Stimulated activated memory B cell treated with anti-CD40 and anti-IgM and Interleukin-4, amounts not matched to agents 10 μg/mL and 1 μg/mL and 100 μg/mL, for 72 hours (primary cell): Measurements from ENCODE around the gene NUP188.

Experiments used
- ATAC-seq: fragments of 150-1000 bp; cut with Tn5 transposase; 2 replicates; pipeline ENCODE4 v1.10.0; 2021
- H3K27ac Mint-ChIP-seq: one replicate; pipeline ENCODE4 v1.8.0; 2022; ENCODE audit warnings: mild to moderate bottlenecking, mixed read lengths
- H3K27me3 Mint-ChIP-seq: one replicate; pipeline ENCODE4 v1.8.0; 2022; ENCODE audit warnings: mixed read lengths
- H3K36me3 Mint-ChIP-seq: one replicate; pipeline ENCODE4 v1.8.0; 2022; ENCODE audit warnings: mixed read lengths
- H3K4me1 Mint-ChIP-seq: one replicate; pipeline ENCODE4 v1.8.0; 2022; ENCODE audit warnings: mixed read lengths
- H3K4me3 Mint-ChIP-seq: one replicate; pipeline ENCODE4 v1.8.0; 2022; ENCODE audit warnings: mild to moderate bottlenecking, moderate library complexity, mixed read lengths
- H3K9me3 Mint-ChIP-seq: one replicate; pipeline ENCODE4 v1.8.0; 2022; ENCODE audit warnings: mixed read lengths

Gene NUP188, protein sequence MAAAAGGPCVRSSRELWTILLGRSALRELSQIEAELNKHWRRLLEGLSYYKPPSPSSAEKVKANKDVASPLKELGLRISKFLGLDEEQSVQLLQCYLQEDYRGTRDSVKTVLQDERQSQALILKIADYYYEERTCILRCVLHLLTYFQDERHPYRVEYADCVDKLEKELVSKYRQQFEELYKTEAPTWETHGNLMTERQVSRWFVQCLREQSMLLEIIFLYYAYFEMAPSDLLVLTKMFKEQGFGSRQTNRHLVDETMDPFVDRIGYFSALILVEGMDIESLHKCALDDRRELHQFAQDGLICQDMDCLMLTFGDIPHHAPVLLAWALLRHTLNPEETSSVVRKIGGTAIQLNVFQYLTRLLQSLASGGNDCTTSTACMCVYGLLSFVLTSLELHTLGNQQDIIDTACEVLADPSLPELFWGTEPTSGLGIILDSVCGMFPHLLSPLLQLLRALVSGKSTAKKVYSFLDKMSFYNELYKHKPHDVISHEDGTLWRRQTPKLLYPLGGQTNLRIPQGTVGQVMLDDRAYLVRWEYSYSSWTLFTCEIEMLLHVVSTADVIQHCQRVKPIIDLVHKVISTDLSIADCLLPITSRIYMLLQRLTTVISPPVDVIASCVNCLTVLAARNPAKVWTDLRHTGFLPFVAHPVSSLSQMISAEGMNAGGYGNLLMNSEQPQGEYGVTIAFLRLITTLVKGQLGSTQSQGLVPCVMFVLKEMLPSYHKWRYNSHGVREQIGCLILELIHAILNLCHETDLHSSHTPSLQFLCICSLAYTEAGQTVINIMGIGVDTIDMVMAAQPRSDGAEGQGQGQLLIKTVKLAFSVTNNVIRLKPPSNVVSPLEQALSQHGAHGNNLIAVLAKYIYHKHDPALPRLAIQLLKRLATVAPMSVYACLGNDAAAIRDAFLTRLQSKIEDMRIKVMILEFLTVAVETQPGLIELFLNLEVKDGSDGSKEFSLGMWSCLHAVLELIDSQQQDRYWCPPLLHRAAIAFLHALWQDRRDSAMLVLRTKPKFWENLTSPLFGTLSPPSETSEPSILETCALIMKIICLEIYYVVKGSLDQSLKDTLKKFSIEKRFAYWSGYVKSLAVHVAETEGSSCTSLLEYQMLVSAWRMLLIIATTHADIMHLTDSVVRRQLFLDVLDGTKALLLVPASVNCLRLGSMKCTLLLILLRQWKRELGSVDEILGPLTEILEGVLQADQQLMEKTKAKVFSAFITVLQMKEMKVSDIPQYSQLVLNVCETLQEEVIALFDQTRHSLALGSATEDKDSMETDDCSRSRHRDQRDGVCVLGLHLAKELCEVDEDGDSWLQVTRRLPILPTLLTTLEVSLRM (N-terminal part only)

GRCh38 chr9:128947527-128948301 is at the start of gene NUP188, which contains the start of gene DOLK:
Gene NUP188, plus strand, starts transcription at chr9:128947699. Its CDS starts 21 bp downstream, at chr9:128947720.
Gene DOLK, minus strand, starts transcription at chr9:128947603. Its CDS starts 300 bp downstream, at chr9:128947303.
- ATAC-seq: peak; percentile 91
- H3K27me3 Mint-ChIP-seq: no peaks in the 10 kb centered on the region
- peaks cover 8% of the 10 kb centered on the region for H3K36me3 Mint-ChIP-seq
- H3K4me1 Mint-ChIP-seq: peaks cover 28% of the 10 kb centered on the region
- peak within 1 kb of the TSS; percentile 88 for H3K4me3 Mint-ChIP-seq
- peak within 1 kb of the TSS; percentile 95 for H3K27ac Mint-ChIP-seq
- H3K9me3 Mint-ChIP-seq: no peaks in the 10 kb centered on the region

DNA sequence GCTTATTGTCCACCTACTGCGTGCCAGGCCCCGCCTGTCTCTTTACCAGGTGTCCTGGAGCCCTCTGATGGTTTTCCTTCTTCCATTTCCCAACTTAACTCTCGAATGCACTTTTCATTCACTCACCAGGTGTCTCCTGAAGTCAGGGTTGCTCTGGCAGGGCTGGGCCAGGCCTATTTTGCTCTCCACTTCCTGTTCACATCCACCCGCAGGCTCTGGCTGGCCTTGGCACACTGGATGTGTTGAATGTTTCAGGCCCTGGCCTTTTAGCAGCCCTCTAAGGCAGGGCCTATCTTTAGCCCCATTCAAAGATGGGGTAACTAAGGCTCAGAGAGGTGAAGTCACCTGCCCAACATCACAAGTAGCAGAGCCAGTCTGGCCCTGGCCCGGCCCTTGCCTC is 49.1 kb upstream of the NUP188 start:
- no peak for ATAC-seq
- H3K9me3 Mint-ChIP-seq: no peaks in the 10 kb centered on the region
- peaks cover 60% of the 10 kb centered on the region for H3K4me1 Mint-ChIP-seq
- H3K27me3 Mint-ChIP-seq: no peaks in the 10 kb centered on the region
- peaks cover 28% of the 10 kb centered on the region for H3K36me3 Mint-ChIP-seq
- no peak overlapping the region for H3K4me3 Mint-ChIP-seq
- H3K27ac Mint-ChIP-seq: peak overlapping the region; percentile 97

GRCh38 chr9:128898845-128899565 is 48.5 kb upstream of the NUP188 start:
- no peak for ATAC-seq
- Mint-ChIP-seq H3K4me1 (peaks cover 60% of the 10 kb centered on the region), H3K27ac (peak overlapping the region; percentile 97), H3K36me3 (peaks cover 26% of the 10 kb centered on the region), H3K9me3 (no peaks in the 10 kb centered on the region), H3K4me3 (no peak overlapping the region), H3K27me3 (no peaks in the 10 kb centered on the region)

GRCh38 chr9:128899566-128900322 is 47.8 kb upstream of the NUP188 start:
- no peaks in the 10 kb centered on the region for H3K27me3 Mint-ChIP-seq
- H3K27ac Mint-ChIP-seq: peak overlapping the region; percentile 97
- H3K9me3 Mint-ChIP-seq: no peaks in the 10 kb centered on the region
- ATAC-seq: peak; percentile 6
- H3K36me3 Mint-ChIP-seq: peaks cover 26% of the 10 kb centered on the region
- no peak overlapping the region for H3K4me3 Mint-ChIP-seq
- H3K4me1 Mint-ChIP-seq: peaks cover 58% of the 10 kb centered on the region

GRCh38 chr9:128901379-128901778 is 46.1 kb upstream of the NUP188 start:
- H3K36me3 Mint-ChIP-seq: peaks cover 18% of the 10 kb centered on the region
- H3K4me3 Mint-ChIP-seq: no peak overlapping the region
- peaks cover 43% of the 10 kb centered on the region for H3K4me1 Mint-ChIP-seq
- no peaks in the 10 kb centered on the region for H3K9me3 Mint-ChIP-seq
- ATAC-seq: no peak
- H3K27me3 Mint-ChIP-seq: no peaks in the 10 kb centered on the region
- H3K27ac Mint-ChIP-seq: peak overlapping the region; percentile 97

DNA sequence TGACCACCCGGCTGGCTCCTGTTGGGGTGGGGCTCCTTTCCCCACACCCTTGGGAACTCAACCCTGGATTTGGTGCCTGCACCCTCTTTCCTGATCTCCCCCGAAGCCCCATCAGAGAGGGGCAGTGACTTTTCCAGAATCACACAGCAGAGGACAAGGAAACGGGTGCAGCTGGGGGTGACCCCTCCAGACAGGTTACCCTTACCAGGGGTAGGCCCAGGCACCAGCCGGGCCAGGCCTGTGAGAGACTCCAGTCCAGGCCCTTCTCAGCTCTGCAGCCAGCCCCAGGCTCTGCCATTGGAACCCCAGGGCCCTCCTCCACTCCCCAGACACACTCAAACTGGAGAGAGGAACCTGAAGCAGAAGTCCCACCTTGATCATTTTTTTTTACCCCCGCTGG is 45.7 kb upstream of the NUP188 start:
- H3K4me1 Mint-ChIP-seq: peaks cover 47% of the 10 kb centered on the region
- H3K27me3 Mint-ChIP-seq: no peaks in the 10 kb centered on the region
- H3K4me3 Mint-ChIP-seq: peak overlapping the region; percentile 54
- no peak for ATAC-seq
- H3K36me3 Mint-ChIP-seq: peaks cover 14% of the 10 kb centered on the region
- H3K9me3 Mint-ChIP-seq: no peaks in the 10 kb centered on the region
- H3K27ac Mint-ChIP-seq: peak overlapping the region; percentile 97

GRCh38 chr9:128902351-128903078 is 45.0 kb upstream of the NUP188 start:
- Mint-ChIP-seq H3K27me3 (no peaks in the 10 kb centered on the region), H3K36me3 (peaks cover 14% of the 10 kb centered on the region), H3K4me3 (peak overlapping the region; percentile 54), H3K27ac (peak overlapping the region; percentile 97), H3K9me3 (no peaks in the 10 kb centered on the region), H3K4me1 (peaks cover 47% of the 10 kb centered on the region)
- peak; percentile 98 for ATAC-seq

DNA sequence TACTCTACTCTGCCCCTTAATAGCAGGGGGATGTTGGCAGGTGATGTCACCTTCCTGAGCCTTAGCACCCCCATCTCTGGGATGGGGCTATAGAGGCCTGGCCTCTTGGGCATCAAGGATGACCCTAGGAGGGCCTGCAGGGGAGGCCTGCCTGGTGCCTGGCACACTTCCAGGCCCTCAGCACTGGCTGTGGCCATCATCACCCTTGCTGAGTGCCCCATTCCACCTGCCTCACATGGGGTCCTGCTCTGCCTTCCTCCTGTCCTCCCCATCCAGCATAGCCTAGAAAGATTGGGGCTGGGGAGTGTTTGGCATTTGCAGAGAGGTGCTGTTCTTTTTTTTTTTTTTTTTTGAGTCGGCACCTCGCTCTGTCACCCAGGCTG is 44.4 kb upstream of the NUP188 start:
- ATAC-seq: no peak
- Mint-ChIP-seq H3K9me3 (no peaks in the 10 kb centered on the region), H3K4me1 (peaks cover 44% of the 10 kb centered on the region), H3K27ac (peak overlapping the region; percentile 97), H3K4me3 (no peak overlapping the region), H3K36me3 (peaks cover 16% of the 10 kb centered on the region), H3K27me3 (no peaks in the 10 kb centered on the region)

GRCh38 chr9:128903871-128904620 is 43.5 kb upstream of the NUP188 start:
- no peak for ATAC-seq
- peaks cover 20% of the 10 kb centered on the region for H3K36me3 Mint-ChIP-seq
- H3K4me1 Mint-ChIP-seq: peaks cover 35% of the 10 kb centered on the region
- H3K9me3 Mint-ChIP-seq: no peaks in the 10 kb centered on the region
- H3K4me3 Mint-ChIP-seq: no peak overlapping the region
- H3K27ac Mint-ChIP-seq: peak overlapping the region; percentile 97
- H3K27me3 Mint-ChIP-seq: no peaks in the 10 kb centered on the region

DNA sequence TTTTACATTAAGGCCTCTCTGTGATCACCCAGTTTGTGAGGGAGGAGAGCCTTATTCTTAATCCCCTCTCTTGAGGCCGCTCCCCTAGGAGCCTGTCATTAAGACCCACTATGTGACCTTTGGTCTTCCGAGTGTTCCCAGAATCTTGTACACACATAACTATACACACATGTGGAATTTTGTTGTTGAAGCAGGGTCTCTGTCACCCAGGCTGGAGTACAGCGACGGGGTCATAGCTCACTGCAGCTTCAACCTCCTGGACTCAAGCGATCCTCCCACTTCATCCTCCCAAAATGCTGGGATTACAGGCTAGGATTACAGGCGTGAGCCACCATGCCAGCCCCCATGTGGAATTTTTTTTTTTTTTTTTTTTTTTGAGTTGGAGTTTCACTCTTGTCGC is 41.5 kb upstream of the NUP188 start:
- no peaks in the 10 kb centered on the region for H3K27me3 Mint-ChIP-seq
- no peak overlapping the region for H3K4me3 Mint-ChIP-seq
- H3K4me1 Mint-ChIP-seq: peaks cover 21% of the 10 kb centered on the region
- ATAC-seq: no peak
- no peaks in the 10 kb centered on the region for H3K9me3 Mint-ChIP-seq
- no peak overlapping the region for H3K27ac Mint-ChIP-seq
- peaks cover 29% of the 10 kb centered on the region for H3K36me3 Mint-ChIP-seq

DNA sequence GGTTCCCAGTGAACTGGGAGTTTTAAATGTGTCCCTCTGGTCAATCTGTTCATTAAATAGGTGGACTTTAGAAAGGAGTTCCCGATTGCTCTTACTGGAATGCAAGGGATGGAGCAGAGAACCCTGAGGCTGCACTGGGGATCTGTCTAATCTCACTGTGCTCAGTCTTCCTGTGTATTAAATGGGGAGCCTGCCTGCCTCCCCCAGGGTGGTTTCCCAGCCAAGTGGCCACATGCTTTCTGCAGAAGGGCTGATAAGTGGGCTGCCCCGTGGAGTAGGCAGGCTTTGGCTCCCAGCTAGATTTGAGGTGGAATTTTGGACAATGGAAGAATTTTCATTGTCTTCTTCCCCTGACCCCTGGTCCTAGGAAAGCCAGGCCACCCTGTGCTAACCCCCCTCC is 40.8 kb upstream of the NUP188 start:
- no peak for ATAC-seq
- Mint-ChIP-seq H3K4me3 (no peak overlapping the region), H3K36me3 (peaks cover 29% of the 10 kb centered on the region), H3K27ac (no peak overlapping the region), H3K27me3 (no peaks in the 10 kb centered on the region), H3K9me3 (no peaks in the 10 kb centered on the region), H3K4me1 (peaks cover 19% of the 10 kb centered on the region)

DNA sequence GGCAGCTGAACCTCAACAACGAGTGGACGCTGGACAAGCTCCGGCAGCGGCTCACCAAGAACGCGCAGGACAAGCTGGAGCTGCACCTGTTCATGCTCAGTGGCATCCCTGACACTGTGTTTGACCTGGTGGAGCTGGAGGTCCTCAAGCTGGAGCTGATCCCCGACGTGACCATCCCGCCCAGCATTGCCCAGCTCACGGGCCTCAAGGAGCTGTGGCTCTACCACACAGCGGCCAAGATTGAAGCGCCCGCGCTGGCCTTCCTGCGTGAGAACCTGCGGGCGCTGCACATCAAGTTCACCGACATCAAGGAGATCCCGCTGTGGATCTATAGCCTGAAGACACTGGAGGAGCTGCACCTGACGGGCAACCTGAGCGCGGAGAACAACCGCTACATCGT is 39.1 kb upstream of the NUP188 start:
- Mint-ChIP-seq H3K4me3 (no peak overlapping the region), H3K9me3 (no peaks in the 10 kb centered on the region), H3K27ac (no peak overlapping the region), H3K4me1 (peaks cover 18% of the 10 kb centered on the region), H3K27me3 (no peaks in the 10 kb centered on the region), H3K36me3 (peaks cover 43% of the 10 kb centered on the region)
- no peak for ATAC-seq
